ENCODE measurements around the gene BTN3A1. TPM values are rescaled to one million over a fixed set of nuclear protein-coding genes. Genes with fewer than 3 reads are reported as not detected.

Gene BTN3A1
- total RNA-seq, 2 donors from 2014 or later, result 1.9 to 2.0 TPM

DNA sequence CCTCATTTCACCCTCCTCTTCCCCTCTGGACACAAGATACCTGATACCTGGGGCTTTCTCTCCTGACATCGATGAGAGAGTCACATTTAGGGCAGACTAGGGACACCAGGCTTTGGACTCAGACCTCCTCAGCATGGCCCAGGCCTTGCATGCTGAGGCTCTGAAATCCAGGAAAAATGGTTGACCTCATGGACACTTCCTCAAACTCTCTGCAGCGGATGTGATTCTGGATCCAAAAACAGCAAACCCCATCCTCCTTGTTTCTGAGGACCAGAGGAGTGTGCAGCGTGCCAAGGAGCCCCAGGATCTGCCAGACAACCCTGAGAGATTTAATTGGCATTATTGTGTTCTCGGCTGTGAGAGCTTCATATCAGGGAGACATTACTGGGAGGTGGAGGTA lies 10.9 kb downstream of the BTN3A1 start:
- Histone ChIP-seq H3K4me3 (ENCODE audit: low read length) (no peak overlapping the region), H3K36me3 (ENCODE audit: control insufficient read depth, insufficient read depth, low read length) (no peaks in the 10 kb centered on the region), H3K4me1 (ENCODE audit: control insufficient read depth, insufficient read depth, low read length) (no peaks in the 10 kb centered on the region), H3K9me3 (ENCODE audit: control insufficient read depth, low read length) (peaks cover 9% of the 10 kb centered on the region), H3K9ac (ENCODE audit: extremely low read depth, low read length, poor library complexity, severe bottlenecking) (no peak overlapping the region), H3K27ac (ENCODE audit: low read depth, low read length) (no peak overlapping the region), H3K27me3 (ENCODE audit: control insufficient read depth, insufficient read depth, low read length, poor library complexity, severe bottlenecking) (no peaks in the 10 kb centered on the region)
- no peak overlapping the region for H3K27ac Mint-ChIP-seq
- no peaks in the 10 kb centered on the region for H3K36me3 Mint-ChIP-seq (ENCODE audit: low read depth)
- peaks cover 9% of the 10 kb centered on the region for H3K9me3 Mint-ChIP-seq
- peaks cover 7% of the 10 kb centered on the region for H3K27me3 Mint-ChIP-seq (ENCODE audit: insufficient read depth)
- 82 to 92% methylated on average over 3 to 4 of the region's 4 CpGs for WGBS, 2 experiments (ENCODE audit: insufficient coverage in 1 of 2, insufficient read length in 1 of 2)
- TF ChIP-seq, protein P1, sequence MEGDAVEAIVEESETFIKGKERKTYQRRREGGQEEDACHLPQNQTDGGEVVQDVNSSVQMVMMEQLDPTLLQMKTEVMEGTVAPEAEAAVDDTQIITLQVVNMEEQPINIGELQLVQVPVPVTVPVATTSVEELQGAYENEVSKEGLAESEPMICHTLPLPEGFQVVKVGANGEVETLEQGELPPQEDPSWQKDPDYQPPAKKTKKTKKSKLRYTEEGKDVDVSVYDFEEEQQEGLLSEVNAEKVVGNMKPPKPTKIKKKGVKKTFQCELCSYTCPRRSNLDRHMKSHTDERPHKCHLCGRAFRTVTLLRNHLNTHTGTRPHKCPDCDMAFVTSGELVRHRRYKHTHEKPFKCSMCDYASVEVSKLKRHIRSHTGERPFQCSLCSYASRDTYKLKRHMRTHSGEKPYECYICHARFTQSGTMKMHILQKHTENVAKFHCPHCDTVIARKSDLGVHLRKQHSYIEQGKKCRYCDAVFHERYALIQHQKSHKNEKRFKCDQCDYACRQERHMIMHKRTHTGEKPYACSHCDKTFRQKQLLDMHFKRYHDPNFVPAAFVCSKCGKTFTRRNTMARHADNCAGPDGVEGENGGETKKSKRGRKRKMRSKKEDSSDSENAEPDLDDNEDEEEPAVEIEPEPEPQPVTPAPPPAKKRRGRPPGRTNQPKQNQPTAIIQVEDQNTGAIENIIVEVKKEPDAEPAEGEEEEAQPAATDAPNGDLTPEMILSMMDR (conservative IDR thresholded peaks at IDR 0.05), result no peak
- DNase-seq, result no peak
- peaks cover 11% of the 10 kb centered on the region for H3K4me1 Mint-ChIP-seq
- H3K4me3 Mint-ChIP-seq, result no peak overlapping the region

DNA sequence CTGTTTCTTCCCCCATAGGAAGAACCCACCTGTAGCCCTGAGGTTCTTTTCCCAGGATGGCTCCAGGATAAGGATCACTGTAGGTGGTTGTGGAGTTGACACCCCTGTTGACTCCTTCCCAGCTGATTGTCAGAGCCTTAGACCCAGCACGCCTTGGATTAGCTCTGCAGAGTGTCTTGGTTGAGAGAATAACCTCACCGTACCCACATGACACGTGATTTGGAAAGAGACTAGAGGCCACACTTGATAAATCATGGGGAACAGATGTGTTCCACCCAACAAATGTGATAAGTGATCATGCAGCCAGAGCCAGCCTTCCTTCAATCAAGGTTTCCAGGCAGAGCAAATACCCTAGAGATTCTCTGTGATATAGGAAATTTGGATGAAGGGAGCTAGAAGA lies 12.2 kb downstream of the BTN3A1 start:
- TF ChIP-seq, protein P1 (conservative IDR thresholded peaks at IDR 0.05), result no peak
- Mint-ChIP-seq H3K36me3 (ENCODE audit: low read depth) (no peaks in the 10 kb centered on the region), H3K9me3 (peaks cover 19% of the 10 kb centered on the region), H3K27ac (no peak overlapping the region), H3K27me3 (ENCODE audit: insufficient read depth) (peaks cover 7% of the 10 kb centered on the region), H3K4me3 (no peak overlapping the region), H3K4me1 (peaks cover 10% of the 10 kb centered on the region)
- no peak overlapping the region for H3K27ac ChIP-seq (ENCODE audit: low read depth, low read length)
- no peaks in the 10 kb centered on the region for H3K4me1 ChIP-seq (ENCODE audit: control insufficient read depth, insufficient read depth, low read length)
- H3K36me3 ChIP-seq (ENCODE audit: control insufficient read depth, insufficient read depth, low read length), result no peaks in the 10 kb centered on the region
- no peaks in the 10 kb centered on the region for H3K27me3 ChIP-seq (ENCODE audit: control insufficient read depth, insufficient read depth, low read length, poor library complexity, severe bottlenecking)
- 87 to 89% methylated on average over 3 of the region's 3 CpGs for WGBS, 2 experiments (ENCODE audit: insufficient coverage in 1 of 2, insufficient read length in 1 of 2)
- no peak overlapping the region for H3K9ac ChIP-seq (ENCODE audit: extremely low read depth, low read length, poor library complexity, severe bottlenecking)
- DNase-seq, result no peak
- no peak overlapping the region for H3K4me3 ChIP-seq (ENCODE audit: low read length)
- peaks cover 15% of the 10 kb centered on the region for H3K9me3 ChIP-seq (ENCODE audit: control insufficient read depth, low read length)

DNA sequence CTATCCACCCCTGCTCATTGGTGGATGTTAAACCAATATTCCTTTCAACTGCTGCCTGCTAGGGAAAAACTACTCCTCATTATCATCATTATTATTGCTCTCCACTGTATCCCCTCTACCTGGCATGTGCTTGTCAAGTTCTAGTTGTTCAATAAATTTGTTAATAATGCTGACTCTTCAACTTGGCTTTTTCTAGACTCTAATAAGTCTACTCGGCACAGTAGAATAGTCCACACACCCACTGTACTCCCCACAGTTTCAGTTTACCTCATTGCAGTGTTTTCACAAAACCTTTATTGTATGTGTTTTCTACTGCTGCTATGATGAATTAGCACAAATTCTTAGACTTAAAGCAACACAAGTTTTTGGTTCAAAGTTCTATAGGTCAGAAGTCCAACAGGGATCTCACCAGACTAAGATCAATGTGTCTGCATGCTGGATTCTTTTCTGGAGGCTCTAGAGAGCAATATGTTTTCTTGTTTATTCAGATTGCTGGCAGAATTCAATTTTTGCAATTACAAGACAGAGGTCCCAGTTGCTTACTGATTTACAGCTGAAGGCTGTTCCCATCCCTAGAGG lies 13.1 kb downstream of the BTN3A1 start:
- H3K27ac Mint-ChIP-seq, result no peak overlapping the region
- no peak overlapping the region for H3K27ac ChIP-seq (ENCODE audit: low read depth, low read length)
- no peaks in the 10 kb centered on the region for H3K36me3 ChIP-seq (ENCODE audit: control insufficient read depth, insufficient read depth, low read length)
- H3K36me3 Mint-ChIP-seq (ENCODE audit: low read depth), result no peaks in the 10 kb centered on the region
- peaks cover 7% of the 10 kb centered on the region for H3K27me3 Mint-ChIP-seq (ENCODE audit: insufficient read depth)
- TF ChIP-seq, protein P1 (conservative IDR thresholded peaks at IDR 0.05), result no peak
- no peak overlapping the region for H3K4me3 ChIP-seq (ENCODE audit: low read length)
- H3K9me3 Mint-ChIP-seq, result peaks cover 19% of the 10 kb centered on the region
- DNase-seq, result no peak
- no peak overlapping the region for H3K4me3 Mint-ChIP-seq
- 92% methylated on average over 1 of the region's 1 CpG; no CpG with 5 or more reads in 1 of the 2 experiments for WGBS, 2 experiments (ENCODE audit: insufficient coverage in 1 of 2, insufficient read length in 1 of 2)
- H3K4me1 ChIP-seq (ENCODE audit: control insufficient read depth, insufficient read depth, low read length), result no peaks in the 10 kb centered on the region
- peaks cover 10% of the 10 kb centered on the region for H3K4me1 Mint-ChIP-seq
- peaks cover 15% of the 10 kb centered on the region for H3K9me3 ChIP-seq (ENCODE audit: control insufficient read depth, low read length)
- no peaks in the 10 kb centered on the region for H3K27me3 ChIP-seq (ENCODE audit: control insufficient read depth, insufficient read depth, low read length, poor library complexity, severe bottlenecking)
- H3K9ac ChIP-seq (ENCODE audit: extremely low read depth, low read length, poor library complexity, severe bottlenecking), result no peak overlapping the region

Measured in endodermal cell (in vitro differentiated cells).